CD4-positive, alpha-beta T cell treated with Interleukin-1 beta for 1 hour (primary cell): ENCODE data around the gene WNK2.

Experiments
- DNase-seq, 2 donors: peaks; one replicate each; pipeline ENCODE4 v3.0.0-alpha.2; 2020 to 2022

The WNK2 gene

GRCh38 chr9:93203026-93203717 is 19.2 kb downstream of the WNK2 start:
- DNase-seq: no peak

GRCh38 chr9:93203718-93204469 is 20.0 kb downstream of the WNK2 start:
- DNase-seq: no peak

DNA sequence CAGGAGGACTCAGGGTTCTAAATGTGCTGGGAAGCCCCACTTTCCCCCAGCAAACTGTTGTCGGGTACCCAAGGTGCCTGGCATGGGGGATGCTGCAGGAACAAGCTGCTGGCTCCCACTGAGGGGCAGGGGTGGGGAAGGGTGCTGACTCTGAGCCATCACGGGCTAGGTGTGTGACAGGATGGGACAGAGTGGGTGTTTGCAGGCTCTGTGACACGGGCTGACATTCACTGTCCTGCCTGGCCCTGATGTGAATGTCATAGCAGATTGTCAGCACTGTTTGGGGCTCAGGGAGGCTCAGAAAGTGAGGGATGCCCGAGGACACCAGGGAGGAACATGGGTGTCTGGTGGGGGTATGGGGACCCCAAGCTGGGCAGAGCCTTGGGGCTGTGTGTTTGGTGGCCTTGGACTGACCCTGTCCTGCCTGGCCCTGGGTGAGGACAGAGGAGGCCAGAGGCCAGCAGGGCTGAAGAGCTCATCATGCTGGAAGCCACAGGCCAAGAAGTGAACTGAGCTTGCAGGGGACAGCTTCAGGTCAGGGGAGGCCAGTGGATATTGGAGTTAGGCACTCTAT is 20.6 kb downstream of the WNK2 start:
- no peak for DNase-seq

DNA sequence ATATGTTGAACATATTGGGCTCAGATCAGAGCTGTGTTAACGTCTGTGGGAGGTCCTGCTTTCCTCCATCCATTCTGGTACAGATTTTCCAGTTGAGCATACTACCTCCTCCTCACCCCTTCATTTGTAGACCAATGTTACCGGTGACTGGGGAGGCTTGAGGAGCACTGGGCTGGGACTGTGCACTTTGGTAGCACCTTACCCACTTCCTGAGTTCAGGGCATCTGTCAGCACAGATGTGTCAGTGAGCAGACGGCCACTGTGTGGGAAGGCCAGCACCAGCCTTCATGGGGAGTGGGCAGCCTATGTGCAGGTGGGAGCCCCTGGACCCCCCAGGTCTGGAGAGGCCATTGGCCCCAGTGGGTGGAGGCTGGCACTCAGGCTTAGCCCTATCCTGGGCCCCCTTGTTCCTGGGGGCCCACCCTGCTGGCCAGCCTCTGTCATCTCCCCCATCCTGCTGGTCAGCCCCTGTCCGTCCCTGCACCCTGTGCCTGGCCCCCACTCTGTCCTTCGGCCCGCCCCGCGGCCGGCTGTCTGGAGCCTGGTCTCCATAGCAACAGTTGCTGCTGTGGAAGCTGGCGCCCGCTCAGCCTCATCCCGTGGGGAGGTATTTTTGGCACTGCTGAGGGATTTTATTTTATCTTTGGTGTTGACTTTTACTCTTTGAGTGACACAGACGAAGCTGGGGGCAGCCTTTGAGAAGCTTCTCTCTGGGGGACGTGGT is 21.3 kb downstream of the WNK2 start:
- DNase-seq: no peak

DNA sequence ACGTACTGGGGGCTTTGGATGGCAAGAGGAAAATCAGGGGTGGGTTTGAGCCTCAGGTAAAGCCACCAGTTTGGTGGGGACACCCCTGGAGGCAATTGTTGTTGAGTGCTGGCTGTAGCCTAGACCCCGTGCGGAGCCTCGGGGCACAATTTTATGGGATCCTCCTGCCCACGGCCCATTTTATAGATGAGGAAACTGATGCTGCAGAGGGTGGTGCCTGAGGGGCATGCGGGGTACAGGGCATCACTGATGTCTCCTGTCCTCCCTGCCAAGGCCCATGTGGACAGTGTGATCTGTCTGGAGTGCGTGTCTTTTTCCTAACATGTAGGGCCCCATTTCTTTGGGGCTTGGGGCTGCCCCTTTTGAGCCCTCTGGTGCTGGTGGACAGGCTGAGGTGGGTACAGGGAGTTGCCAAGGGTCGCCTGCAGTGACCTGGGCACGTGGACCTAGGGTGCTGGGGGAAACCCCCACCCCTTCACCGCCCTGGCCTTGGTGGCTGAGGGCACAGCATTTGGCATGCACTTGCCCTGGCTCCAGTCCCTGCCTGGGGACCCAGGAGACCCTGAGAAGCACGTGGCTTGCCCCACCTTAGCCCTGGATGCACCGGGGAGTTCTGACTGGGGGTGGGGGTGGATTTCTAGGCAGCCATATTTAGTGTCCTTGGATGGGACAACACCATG is 22.1 kb downstream of the WNK2 start:
- no peak for DNase-seq

DNA sequence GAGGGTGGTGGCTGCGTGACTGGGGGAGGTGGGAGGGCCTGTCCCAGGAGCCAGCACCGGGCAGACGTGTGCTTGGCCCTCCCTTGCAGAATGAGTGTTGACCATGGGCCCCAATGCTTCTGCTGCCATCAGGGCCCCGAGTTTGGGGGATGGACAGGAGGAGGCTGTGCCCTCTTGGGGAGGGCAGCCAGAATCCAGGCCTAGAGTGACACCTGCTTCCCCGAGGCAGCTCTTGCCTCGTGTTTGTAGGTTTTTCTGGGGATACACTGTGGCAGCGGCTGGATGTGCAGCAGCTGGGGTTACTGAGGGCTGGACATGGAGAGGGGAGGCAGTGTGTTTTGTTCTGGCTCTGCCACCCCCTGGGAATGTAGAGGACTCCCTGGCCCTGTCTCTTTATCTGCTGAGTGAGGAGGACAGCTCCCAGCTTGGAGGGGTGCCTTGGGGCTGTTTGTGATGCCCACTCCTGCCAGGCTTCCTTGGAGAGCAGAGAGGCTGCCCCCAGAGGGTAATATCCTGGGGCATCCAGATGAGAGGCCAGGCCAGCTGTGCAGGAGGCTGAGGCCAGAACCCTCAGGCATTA is 22.7 kb downstream of the WNK2 start:
- no peak for DNase-seq

DNA sequence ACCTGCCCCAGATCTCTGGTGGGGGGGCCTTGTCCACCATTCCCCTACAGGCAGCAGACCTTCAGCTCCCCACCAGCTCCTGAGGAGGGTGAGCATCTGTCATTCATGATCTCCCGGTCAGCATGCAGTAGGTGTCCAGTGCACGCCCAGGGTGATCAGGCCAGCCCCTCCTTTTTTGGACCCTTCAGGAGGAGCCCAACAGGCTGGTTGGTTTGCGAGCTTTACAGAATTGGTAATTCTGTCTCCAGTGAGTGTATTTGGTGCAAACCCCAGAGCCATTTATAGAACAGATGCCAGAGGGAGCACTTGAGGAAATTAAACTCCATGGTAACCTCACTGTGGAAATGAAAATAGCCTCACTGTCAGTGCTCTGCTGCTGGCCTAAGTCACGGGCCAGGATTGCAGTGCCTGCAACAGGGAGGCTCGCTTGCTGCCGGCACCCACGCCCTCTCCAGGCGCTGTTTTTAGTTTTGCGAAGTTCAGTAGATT is 23.4 kb downstream of the WNK2 start:
- no peak for DNase-seq

DNA sequence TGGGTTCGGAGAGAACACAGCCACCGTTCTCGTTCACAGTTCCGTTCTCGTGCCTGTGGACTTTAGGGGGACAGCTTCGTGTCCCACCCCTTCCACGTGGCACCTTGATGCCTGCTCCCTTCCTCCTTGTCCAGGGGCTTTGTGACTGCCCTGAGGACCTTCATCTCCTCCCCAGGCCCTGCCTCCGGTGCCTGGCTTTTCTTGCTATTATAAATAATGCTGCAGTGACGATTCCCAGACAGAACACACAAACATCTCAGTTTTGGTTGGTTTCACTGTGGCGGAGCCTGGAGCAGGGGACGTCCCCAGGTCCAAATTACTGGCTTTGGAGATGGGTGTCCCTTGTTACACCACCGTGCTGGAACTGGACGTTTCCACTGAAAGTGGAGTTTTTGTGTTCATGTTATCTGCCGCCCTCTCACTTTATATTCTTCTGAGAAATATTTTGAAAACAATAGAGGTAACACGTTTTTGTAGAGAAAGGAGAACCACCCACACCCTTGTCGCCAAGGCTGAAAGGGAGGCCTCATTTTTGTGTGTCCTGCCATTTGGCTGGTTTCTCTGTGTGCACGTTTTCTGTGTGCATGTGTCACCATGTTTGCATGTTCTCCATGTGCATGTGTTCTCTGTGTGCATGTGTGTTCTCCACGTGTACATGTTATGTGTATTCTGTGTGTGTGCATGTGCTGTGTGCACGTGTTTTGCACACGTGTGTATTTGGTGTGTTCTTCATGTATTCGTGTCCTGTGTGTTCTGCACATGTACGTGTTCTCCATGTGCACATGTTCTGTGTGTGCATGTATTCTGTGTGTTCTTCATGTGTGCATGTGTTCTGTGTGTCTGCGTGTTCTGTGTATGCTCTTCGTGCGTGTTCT is 24.2 kb downstream of the WNK2 start:
- DNase-seq: no peak

DNA sequence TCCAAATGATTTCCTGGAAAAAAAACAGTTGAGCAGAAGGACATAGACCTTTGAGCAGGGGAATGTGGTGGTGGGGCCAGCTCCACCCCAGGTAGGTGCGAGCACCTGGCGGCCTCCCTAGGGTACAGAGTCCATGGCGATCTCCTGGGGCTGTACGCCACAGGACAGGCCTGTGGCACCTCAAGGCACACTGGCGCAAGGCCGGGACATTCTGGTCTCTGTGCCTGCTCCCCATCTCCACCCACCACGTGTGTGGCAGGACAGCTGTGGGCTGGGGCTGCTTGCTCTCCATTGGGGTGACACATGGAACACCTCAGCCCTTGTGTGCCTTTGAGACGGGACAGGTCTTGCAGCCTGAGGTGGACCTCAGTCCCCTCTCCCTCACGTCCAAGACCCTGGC is 25.2 kb downstream of the WNK2 start:
- DNase-seq: no peak

- no peak for DNase-seq
Measured at GRCh38 chr9:93209576-93210323, 25.8 kb downstream of the WNK2 start.

DNA sequence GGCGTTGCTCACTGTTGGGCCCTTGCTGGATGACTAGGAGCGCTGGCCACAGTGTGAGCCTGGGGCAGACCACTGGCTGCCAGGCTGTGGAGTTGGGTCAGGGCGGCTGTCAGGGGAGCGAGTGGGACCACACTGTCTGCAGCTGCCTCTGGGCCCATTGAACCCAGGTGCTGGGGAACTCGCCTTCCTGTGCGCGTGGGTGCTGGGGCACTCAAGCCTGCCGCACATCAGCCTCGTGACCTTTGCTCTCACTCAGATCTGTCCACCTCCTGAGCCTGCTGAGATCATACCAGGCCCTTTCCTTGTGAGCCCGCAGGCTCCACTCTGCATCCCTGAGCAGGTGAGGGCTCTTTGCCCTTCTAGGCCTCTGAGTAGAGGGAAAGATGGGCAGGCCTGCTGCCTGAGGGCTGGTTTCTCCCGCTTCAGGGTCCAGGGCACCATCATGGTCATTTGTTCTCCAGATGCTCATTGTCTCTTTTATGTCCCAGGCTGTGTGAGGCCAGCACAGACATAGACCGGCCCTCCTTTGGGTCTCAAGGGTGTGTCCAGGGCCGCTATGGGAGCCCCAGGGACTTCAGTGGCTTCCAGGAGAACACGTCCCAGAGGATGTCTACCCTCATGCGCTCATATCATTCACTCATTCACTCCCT is 26.5 kb downstream of the WNK2 start:
- DNase-seq: no peak

DNA sequence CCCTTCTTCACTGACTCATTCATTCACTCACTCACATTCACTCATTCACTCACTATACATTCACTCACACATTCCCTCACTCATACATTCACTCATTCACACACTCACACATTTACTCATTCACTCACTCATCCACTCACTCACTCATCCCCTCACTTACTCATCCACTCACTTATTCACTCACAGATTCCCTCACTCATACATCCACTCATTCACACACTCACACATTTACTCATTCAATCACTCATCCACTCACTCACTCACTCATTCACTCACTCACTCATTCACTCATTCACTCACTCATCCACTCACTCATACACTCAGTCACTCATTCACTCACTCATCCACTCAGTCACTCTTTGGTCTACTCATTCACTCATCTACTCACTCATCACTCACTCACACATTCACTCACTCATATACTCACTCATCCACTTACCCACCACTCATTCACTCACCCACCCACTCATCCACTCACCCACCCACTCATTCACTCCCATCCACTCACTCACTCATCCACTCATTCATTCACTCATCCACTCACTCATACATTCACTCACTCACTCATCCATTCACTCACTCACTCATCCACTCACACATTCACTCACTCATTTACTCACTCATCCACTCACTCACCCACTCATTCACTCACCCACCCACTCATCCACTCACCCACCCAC is 27.2 kb downstream of the WNK2 start:
- DNase-seq: no peak

DNA sequence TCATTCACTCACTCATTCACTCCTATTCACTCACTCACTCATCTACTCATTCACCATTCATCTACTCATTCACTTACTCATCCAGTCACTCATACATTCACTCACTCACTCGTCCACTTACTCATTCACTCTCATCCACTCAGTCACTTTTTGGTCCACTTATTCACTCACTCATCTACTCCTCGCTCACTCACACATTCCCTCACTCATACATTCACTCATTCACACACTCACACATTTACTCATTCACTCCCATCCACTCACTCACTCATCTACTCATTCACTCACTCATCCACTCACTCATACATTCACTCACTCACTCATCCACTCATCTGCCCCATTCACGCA is 27.7 kb downstream of the WNK2 start:
- no peak for DNase-seq

DNA sequence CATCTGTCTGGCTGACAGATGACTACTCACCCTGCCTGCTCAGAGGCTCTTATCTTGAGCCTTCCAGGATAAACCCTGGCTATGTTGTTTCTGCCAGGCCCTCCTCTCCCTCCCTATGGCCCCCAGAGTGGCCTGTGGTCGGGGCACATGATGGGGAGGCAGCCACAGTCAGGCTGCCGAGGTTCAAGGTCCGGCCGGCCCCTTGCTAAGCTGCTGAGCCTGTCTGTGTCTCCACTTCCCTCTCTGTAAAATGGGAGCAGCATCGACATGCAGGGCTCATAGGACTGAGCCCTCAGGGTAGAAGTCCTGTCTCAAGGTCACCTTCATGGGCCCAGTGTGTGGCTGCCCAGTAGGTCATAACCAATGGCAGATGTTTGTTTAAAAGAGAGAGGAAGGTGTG is 28.5 kb downstream of the WNK2 start:
- DNase-seq: no peak

DNA sequence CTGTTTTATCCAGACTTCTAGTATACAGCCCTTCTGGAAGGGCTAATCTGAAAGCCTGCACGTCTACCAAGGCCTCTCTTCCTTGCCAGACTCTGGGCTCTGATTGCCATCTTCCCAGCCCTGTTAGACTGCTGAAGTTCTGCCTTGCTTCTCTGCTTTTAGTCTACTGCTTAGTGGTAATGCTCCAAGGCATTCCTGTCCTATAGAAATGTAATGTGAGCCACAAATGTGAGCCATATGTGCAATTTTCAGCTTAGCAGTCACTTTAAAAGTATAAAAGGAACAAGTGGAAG is 32.1 kb downstream of the WNK2 start:
- DNase-seq: no peak

GRCh38 chr9:93217706-93218105 is 33.8 kb downstream of the WNK2 start:
- DNase-seq: no peak

- no peak for DNase-seq
Measured at GRCh38 chr9:93218161-93218560, 34.2 kb downstream of the WNK2 start.

GRCh38 chr9:93218671-93219420 is 34.9 kb downstream of the WNK2 start:
- DNase-seq: no peak

DNA sequence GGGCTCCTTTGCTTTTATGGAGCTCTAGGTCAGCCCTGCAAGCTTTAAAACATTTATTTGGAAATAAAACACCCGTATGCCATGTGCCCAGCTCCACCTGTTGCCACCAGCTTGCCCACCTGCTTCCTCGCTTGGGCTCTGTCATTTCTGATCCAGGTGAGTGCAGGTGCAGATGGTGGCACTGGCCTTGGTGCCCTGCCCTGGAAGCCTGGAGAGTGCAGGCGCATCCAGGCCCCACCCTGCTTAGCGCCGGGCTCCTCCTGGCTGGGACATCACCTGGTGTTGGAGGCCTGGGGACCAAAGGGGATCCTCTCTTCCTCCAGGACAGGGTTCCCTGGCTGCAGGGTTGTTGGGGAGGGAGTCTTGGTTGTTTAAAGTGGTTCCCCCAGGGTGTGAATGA is 35.8 kb downstream of the WNK2 start:
- no peak for DNase-seq
